GM06990 (cell line): ENCODE data around the gene MED29.
"Not testable (repeated sequence)": the region's sequence is repeated elsewhere in the genome, so short reads cannot be mapped to it uniquely, and the experiment has no call there.

ENCODE experiments used
- DNase-seq: peaks from one replicate; pipeline ENCODE4 v3.0.0-alpha.2; 2011; ENCODE audit not compliant: insufficient read length; ENCODE audit errors: extremely low read depth
- H3K27me3 ChIP-seq: replicated peaks from 2 replicates; pipeline ENCODE4 v1.6.0; 2011; ENCODE audit warnings: low read length; ENCODE audit not compliant: control insufficient read depth, insufficient read depth
- H3K36me3 ChIP-seq: 2 replicates; pipeline ENCODE4 v1.5.1; 2011; ENCODE audit warnings: low read length; ENCODE audit not compliant: control insufficient read depth, insufficient read depth
- H3K4me3 ChIP-seq: replicated peaks from 2 replicates; pipeline ENCODE4 v1.5.1; 2011; ENCODE audit warnings: low read depth, mild to moderate bottlenecking, control low read depth, low read length
- TF ChIP-seq, protein P1 (sequence below): IDR thresholded peaks from 2 replicates; pipeline ENCODE4 v1.5.1; 2011; ENCODE audit warnings: low read length, control low read depth, mild to moderate bottlenecking, inconsistent platforms; ENCODE audit not compliant: insufficient read depth, poor library complexity, severe bottlenecking

The MED29 gene

DNA sequence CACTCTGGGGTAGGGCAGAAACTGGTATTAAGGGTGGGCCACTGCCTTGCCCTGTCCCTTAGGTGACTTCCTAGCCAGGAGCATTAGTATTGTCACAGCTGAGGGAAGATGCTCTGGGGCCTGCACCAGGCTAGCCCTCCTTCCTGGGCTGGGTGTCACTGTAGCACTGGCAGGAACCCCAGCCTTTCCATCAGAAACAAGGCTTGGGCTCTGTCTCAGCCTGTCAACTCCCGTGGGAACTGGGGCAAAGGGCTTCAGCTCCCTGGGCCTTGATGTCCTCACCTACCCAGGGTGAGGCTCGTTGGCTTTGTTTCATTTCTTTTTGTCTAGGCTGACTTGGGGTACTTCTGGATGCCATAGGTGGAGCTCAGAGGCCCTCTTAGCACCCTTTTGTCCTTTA lies 18.2 kb upstream of the MED29 start:
- TF ChIP-seq, protein P1, sequence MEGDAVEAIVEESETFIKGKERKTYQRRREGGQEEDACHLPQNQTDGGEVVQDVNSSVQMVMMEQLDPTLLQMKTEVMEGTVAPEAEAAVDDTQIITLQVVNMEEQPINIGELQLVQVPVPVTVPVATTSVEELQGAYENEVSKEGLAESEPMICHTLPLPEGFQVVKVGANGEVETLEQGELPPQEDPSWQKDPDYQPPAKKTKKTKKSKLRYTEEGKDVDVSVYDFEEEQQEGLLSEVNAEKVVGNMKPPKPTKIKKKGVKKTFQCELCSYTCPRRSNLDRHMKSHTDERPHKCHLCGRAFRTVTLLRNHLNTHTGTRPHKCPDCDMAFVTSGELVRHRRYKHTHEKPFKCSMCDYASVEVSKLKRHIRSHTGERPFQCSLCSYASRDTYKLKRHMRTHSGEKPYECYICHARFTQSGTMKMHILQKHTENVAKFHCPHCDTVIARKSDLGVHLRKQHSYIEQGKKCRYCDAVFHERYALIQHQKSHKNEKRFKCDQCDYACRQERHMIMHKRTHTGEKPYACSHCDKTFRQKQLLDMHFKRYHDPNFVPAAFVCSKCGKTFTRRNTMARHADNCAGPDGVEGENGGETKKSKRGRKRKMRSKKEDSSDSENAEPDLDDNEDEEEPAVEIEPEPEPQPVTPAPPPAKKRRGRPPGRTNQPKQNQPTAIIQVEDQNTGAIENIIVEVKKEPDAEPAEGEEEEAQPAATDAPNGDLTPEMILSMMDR, result no peak
- Histone ChIP-seq H3K36me3 (peaks cover 32% of the 10 kb centered on the region), H3K4me3 (no peak overlapping the region), H3K27me3 (no peaks in the 10 kb centered on the region)
- DNase-seq, result no peak

DNA sequence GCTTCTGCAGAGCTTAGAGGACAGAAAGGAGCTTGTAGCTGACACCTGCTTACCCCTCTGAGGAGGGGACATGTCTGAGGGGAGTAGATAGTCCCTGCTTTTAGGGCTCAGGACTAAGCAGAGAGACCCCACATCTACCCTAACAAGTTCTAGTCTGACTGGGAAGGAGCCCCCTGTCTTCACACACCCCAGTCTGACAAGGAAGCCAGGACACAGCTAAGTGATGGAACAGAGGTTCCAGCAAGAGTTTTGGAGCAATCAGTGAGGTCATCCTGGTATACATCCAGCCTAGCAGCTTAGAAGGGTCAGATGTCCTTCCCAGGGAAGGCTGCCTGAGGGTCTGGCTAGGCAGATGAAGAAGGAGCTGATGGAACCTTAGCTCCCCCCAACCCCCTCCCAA lies 15.2 kb upstream of the MED29 start:
- Histone ChIP-seq H3K36me3 (peaks cover 39% of the 10 kb centered on the region), H3K27me3 (no peaks in the 10 kb centered on the region), H3K4me3 (no peak overlapping the region)
- TF ChIP-seq, protein P1, result no peak
- no peak for DNase-seq

DNA sequence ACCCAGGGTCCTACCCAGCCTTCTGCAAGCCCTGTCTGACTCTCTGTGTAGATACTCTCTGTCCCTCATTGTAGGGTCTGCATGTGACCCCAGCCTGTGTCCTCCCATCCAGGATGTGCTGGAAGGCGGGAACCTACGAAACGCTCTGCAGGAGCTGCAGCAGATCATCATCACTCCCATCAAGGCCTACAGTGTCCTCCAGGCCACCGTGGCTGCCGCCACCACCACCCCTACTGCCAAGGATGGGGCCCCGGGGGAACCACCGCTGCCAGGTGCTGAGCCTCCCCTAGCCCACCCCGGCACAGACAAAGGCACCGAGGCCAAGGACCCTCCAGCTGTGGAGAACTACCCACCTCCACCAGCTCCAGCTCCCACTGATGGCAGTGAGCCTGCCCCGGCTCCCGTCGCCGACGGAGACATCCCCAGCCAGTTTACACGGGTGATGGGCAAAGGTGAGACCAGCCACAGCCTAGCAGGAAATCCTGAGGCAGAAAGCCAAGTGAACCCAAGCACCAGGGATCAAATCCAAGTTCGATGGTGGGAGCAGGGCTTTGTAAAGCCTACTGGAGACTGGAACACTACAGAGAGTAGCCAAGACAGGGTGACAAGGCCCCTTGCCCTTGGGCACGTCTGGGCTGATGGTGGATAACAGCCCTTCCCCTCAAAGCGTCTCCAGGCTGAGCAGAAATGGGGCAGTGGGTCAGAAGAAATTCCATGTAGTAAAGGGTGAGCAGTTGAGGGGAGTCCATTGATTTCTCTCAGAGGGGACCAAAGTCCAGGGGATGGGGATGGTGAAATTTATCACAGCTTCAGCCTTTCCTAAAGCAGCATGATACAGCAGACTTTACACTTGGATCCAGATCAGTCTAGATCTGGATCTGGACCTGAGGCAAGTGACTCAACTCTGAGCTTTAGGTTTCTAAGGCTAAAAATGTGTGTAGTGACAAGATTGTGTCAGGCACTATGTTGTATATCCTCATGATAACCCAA lies 13.5 kb upstream of the MED29 start:
- Histone ChIP-seq H3K27me3 (no peaks in the 10 kb centered on the region), H3K4me3 (no peak overlapping the region), H3K36me3 (peaks cover 37% of the 10 kb centered on the region)
- no peak for DNase-seq
- TF ChIP-seq, protein P1, result no peak

DNA sequence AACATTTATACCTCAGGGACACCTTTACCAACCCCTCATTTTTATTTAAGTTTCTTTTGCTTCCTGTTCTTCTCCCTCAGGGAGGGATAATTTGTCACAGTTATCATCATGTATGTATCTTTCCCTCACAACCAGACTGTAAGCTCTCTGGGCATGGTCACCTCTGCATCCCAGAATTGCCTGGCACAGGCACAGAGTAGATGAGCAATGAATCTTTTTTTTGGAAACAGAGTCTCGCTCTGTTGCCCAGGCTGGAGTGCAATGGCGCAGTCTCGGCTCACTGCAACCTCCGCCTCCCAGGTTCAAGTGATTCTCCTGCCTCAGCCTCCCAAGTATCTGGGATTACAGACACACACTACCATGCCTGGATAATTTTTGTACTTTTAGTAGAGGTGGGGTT lies 11.8 kb upstream of the MED29 start:
- not testable (repeated sequence) for DNase-seq

DNA sequence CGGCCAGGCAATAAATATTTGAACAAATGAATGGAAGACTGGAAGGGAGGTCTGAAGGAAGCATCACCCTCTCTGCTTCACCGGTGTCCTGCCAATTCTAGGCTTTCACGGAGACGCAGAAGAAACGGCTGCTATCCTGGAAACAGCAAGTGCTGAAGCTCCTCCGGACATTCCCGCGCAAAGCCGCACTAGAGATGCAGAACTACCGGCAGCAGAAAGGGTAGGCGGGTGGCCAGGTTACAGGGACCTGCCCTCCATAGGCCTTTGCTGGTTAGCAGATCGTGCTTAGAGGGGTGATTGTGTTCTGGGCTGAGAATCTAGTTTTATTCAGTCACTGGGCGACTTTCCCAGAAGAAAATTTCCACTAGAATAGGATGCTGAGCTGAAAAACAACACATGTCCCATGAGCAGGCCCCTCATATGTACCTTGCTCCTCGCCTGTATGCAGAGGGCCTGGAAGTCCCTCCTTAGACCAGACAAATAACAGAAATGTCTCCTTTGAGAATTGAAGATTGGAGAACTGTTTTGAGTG lies 11.2 kb upstream of the MED29 start:
- Histone ChIP-seq H3K4me3 (no peak overlapping the region), H3K27me3 (no peaks in the 10 kb centered on the region), H3K36me3 (peaks cover 39% of the 10 kb centered on the region)
- TF ChIP-seq, protein P1, result no peak
- no peak for DNase-seq

More for the DNA sequence above, 11.8 kb upstream of the MED29 start:
- peaks cover 40% of the 10 kb centered on the region for H3K36me3 ChIP-seq
- H3K27me3 ChIP-seq, H3K4me3 ChIP-seq: not testable (repeated sequence)

DNA sequence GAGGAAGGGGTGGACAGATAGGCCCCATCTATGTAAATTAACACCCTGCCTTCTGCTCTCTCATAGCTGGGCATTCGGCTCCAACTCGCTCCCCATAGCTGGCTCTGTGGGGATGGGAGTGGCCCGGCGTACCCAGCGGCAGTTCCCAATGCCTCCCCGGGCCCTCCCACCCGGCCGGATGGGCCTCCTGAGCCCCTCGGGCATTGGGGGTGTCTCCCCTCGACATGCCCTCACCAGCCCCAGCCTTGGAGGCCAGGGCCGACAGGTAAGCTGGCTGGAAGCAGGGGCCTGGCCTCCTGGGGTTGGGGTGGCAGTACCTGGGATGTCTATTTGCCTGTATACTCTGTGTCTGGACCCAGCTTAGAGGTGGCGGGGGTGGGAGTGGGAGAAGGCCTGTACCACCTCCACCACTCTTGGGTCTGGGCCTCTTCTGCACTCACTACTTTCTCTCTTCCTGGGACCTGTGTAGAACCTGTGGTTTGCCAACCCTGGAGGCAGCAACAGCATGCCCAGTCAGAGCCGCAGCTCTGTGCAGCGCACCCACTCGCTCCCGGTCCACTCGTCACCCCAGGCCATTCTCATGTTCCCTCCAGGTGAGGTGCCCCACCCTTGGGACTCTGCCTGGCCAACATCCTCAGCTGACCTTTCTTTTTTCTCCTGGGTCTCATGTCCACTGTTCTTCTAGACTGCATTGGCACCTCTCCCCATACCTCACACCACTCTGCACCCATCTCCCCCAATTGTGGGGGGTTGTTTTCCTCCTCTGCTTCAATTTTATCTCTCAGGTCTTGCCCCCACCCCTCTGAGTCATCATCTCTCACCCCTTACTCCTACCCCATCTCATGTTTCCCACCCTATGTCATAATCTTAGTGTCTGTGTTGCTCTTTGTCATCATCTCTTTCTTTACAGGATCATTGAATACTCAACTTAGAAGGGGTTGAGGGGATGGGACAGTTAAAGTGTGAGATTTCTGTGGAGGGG lies 10.4 kb upstream of the MED29 start:
- DNase-seq, result no peak
- Histone ChIP-seq H3K27me3 (no peaks in the 10 kb centered on the region), H3K4me3 (no peak overlapping the region), H3K36me3 (peaks cover 38% of the 10 kb centered on the region)
- TF ChIP-seq, protein P1, result no peak
